Measurements from ENCODE around the gene CD300LF. TPM values are rescaled to one million over a fixed set of nuclear protein-coding genes. Genes with fewer than 3 reads are reported as not detected.

Gene CD300LF
- total RNA-seq, 2 donors from 2014 or later: 2.3 TPM; not detected in 1

GRCh38 chr17:74729368-74729767 lies 16.6 kb upstream of the CD300LF start:
- H3K4me3 ChIP-seq: no peak overlapping the region
- ATAC-seq (ENCODE audit: insufficient number of reproducible peaks, low FRiP score, low read depth): no peak
- H3K36me3 ChIP-seq: no peaks in the 10 kb centered on the region
- no peak overlapping the region for H3K27ac ChIP-seq
- no peak for TF ChIP-seq CTCF (IDR thresholded peaks at IDR 0.05)
- no peaks in the 10 kb centered on the region for H3K4me1 ChIP-seq (ENCODE audit: control insufficient read depth in 1 of 2, low read depth in 2 of 2)
- DNase-seq (ENCODE audit: low spot score): no peak
- H3K27me3 ChIP-seq (replicated peaks; ENCODE audit: insufficient read depth): no peaks in the 10 kb centered on the region
- H3K9me3 ChIP-seq: no peaks in the 10 kb centered on the region

- Histone ChIP-seq H3K9me3 (no peaks in the 10 kb centered on the region), H3K4me3 (no peak overlapping the region), H3K36me3 (no peaks in the 10 kb centered on the region), H3K27me3 (replicated peaks; ENCODE audit: insufficient read depth) (no peaks in the 10 kb centered on the region), H3K4me1 (ENCODE audit: control insufficient read depth in 1 of 2, low read depth in 2 of 2) (no peaks in the 10 kb centered on the region), H3K27ac (no peak overlapping the region)
- no peak for DNase-seq (ENCODE audit: low spot score)
- TF ChIP-seq CTCF (IDR thresholded peaks at IDR 0.05): no peak
- no peak for ATAC-seq (ENCODE audit: insufficient number of reproducible peaks, low FRiP score, low read depth)
Observed at GRCh38 chr17:74728702-74729075, 16.0 kb upstream of the CD300LF start.

- DNase-seq (ENCODE audit: low spot score) (no peak), ATAC-seq (ENCODE audit: insufficient number of reproducible peaks, low FRiP score, low read depth) (no peak)
- TF ChIP-seq CTCF (IDR thresholded peaks at IDR 0.05): no peak
- Histone ChIP-seq H3K27ac (no peak overlapping the region), H3K36me3 (no peaks in the 10 kb centered on the region), H3K9me3 (no peaks in the 10 kb centered on the region), H3K4me1 (ENCODE audit: control insufficient read depth in 1 of 2, low read depth in 2 of 2) (no peaks in the 10 kb centered on the region), H3K4me3 (no peak overlapping the region), H3K27me3 (replicated peaks; ENCODE audit: insufficient read depth) (no peaks in the 10 kb centered on the region)
Observed at GRCh38 chr17:74728033-74728701, 15.4 kb upstream of the CD300LF start.

DNA sequence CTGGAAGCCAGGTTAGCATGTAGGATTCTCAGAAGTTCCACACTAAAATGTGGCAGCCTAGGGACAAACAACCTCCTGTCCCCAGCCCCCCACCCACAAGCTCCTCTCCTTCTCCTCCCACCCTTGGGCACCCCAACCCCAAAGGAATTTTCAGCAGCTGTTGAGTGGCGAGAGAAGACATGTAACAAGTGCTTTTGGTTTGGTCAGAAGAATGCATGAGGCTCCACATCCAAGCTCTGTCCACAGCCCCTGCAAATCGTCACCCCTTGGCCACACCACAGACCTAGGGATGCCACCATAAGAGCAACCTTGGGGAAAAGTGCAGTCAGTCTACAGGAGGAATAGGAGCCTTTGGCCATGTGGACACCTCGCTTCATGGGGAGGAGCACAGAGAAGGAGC lies 12.4 kb upstream of the CD300LF start:
- Histone ChIP-seq H3K9me3 (no peaks in the 10 kb centered on the region), H3K27ac (no peak overlapping the region), H3K36me3 (no peaks in the 10 kb centered on the region), H3K27me3 (replicated peaks; ENCODE audit: insufficient read depth) (no peaks in the 10 kb centered on the region), H3K4me3 (no peak overlapping the region), H3K4me1 (ENCODE audit: control insufficient read depth in 1 of 2, low read depth in 2 of 2) (no peaks in the 10 kb centered on the region)
- TF ChIP-seq CTCF (IDR thresholded peaks at IDR 0.05): no peak
- DNase-seq (ENCODE audit: low spot score) (no peak), ATAC-seq (ENCODE audit: insufficient number of reproducible peaks, low FRiP score, low read depth) (no peak)

DNA sequence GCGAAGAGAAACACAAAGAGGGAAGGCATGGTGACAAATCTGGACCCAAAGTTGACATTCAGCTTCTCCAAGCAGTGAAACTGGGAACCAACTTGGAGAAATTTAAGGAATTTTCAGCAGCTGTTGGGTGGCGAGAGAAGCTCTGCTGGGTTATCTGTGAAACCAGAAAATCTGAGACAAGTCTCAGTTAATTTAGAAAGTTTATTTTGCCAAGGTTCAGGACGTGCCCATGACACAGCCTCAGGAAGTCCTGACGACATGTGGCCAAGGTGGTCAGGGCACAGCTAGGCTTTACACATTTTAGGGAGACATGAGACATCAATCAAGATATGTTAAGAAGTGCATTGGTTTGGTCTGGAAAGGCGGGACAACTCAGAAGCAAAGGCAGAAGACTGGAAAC lies 11.2 kb upstream of the CD300LF start:
- no peak for TF ChIP-seq CTCF (IDR thresholded peaks at IDR 0.05)
- no peak for DNase-seq (ENCODE audit: low spot score)
- H3K4me1 ChIP-seq (ENCODE audit: control insufficient read depth in 1 of 2, low read depth in 2 of 2): no peaks in the 10 kb centered on the region
- no peak overlapping the region for H3K4me3 ChIP-seq
- no peaks in the 10 kb centered on the region for H3K36me3 ChIP-seq
- H3K27me3 ChIP-seq (replicated peaks; ENCODE audit: insufficient read depth): no peaks in the 10 kb centered on the region
- no peak overlapping the region for H3K27ac ChIP-seq
- no peak for ATAC-seq (ENCODE audit: insufficient number of reproducible peaks, low FRiP score, low read depth)
- no peaks in the 10 kb centered on the region for H3K9me3 ChIP-seq

Measured in thoracic aorta (tissue), 2 donors.